Hepatocyte (in vitro differentiated cells): Measurements from ENCODE around the gene MSANTD3. TPM values are rescaled to one million over a fixed set of nuclear protein-coding genes. Genes with fewer than 3 reads are reported as not detected.

Experiments
- DNase-seq: peaks from one replicate; pipeline ENCODE4 v3.0.0-alpha.2; 2016; ENCODE audit warnings: low spot score
- H2AFZ ChIP-seq: fragments of 200-600 bp; sonication (generic); 2 replicates; pipeline ENCODE4 v1.6.0; 2016; ENCODE audit warnings: antibody characterized with exemption, mild to moderate bottlenecking
- H3K27ac ChIP-seq: fragments of 200-600 bp; sonication (generic); 2 replicates; pipeline ENCODE4 v1.5.1; 2016; ENCODE audit warnings: mild to moderate bottlenecking
- H3K27me3 ChIP-seq: fragments of 200-600 bp; sonication (generic); 2 replicates; pipeline ENCODE4 v1.6.1; 2016
- H3K36me3 ChIP-seq: fragments of 200-600 bp; sonication (generic); replicated peaks from 2 replicates; pipeline ENCODE4 v1.5.1; 2016; ENCODE audit warnings: low read depth; ENCODE audit not compliant: insufficient read depth
- H3K4me1 ChIP-seq: fragments of 200-600 bp; sonication (generic); 2 replicates; pipeline ENCODE4 v1.5.1; 2016; ENCODE audit warnings: mild to moderate bottlenecking, moderate library complexity; ENCODE audit not compliant: insufficient read depth
- H3K4me2 ChIP-seq: fragments of 200-600 bp; sonication (generic); 2 replicates; pipeline ENCODE4 v1.6.0; 2016
- H3K4me3 ChIP-seq: fragments of 200-600 bp; sonication (generic); 2 replicates; pipeline ENCODE4 v1.5.1; 2016; ENCODE audit warnings: mild to moderate bottlenecking
- H3K79me2 ChIP-seq: fragments of 200-600 bp; sonication (generic); 2 replicates; pipeline ENCODE4 v1.6.0; 2017; ENCODE audit warnings: mild to moderate bottlenecking
- H3K9me2 ChIP-seq: fragments of 200-600 bp; sonication (generic); replicated peaks from 2 replicates; pipeline ENCODE4 v1.6.0; 2017; ENCODE audit warnings: mild to moderate bottlenecking; ENCODE audit not compliant: insufficient read depth
- H3K9me3 ChIP-seq: fragments of 200-600 bp; sonication (generic); 2 replicates; pipeline ENCODE4 v1.5.1; 2016; ENCODE audit warnings: low read depth, mild to moderate bottlenecking
- H4K20me1 ChIP-seq: fragments of 200-600 bp; sonication (generic); 2 replicates; pipeline ENCODE4 v1.6.0; 2016; ENCODE audit warnings: mild to moderate bottlenecking; ENCODE audit not compliant: insufficient read depth, poor library complexity, severe bottlenecking
- EZH2 ChIP-seq: fragments of 200-600 bp; sonication (generic); IDR thresholded peaks from 2 replicates; pipeline ENCODE4 v1.6.1; 2016; ENCODE audit warnings: antibody characterized with exemption, mild to moderate bottlenecking, borderline replicate concordance
- EZH2phosphoT487 ChIP-seq: fragments of 200-600 bp; sonication (generic); IDR thresholded peaks from one replicate; pipeline ENCODE4 v1.6.1; 2018; ENCODE audit warnings: antibody characterized with exemption, mild to moderate bottlenecking, low read depth, moderate library complexity; ENCODE audit not compliant: unreplicated experiment, severe bottlenecking
- WGBS: methylation state at CpG from one replicate; pipeline ENCODE4 v1.1.6; 2016; ENCODE audit warnings: low lambda C conversion rate; ENCODE audit errors: missing lambda C conversion rate; 5-methylcytosine and 5-hydroxymethylcytosine counted together
- polyA plus RNA-seq: library from polyadenylated mRNA; unstranded; fragments of >200 nt; fragmentation: Nextera tagmentation; extraction: Ambion mirVana; gene quantifications from 2 replicates; pipeline ENCODE4 v1.2.1, GENCODE V29; 2016
- total RNA-seq: library from RNA; depleted of rRNA; stranded (reverse); fragments of >200 nt; gene quantifications from 2 replicates; pipeline ENCODE4 v1.2.3, GENCODE V29; 2014
- TF ChIP-seq, protein P1 (sequence below): fragments of 200-600 bp; sonication (generic); IDR thresholded peaks from 2 replicates; pipeline ENCODE4 v1.5.1; 2016; ENCODE audit warnings: antibody characterized with exemption, mild to moderate bottlenecking; ENCODE audit not compliant: poor library complexity

MSANTD3 gene
- total and polyA plus RNA-seq, 2 experiments from 2014 or later, result 33.4 to 42.2 TPM

GRCh38 chr9:100455470-100455869 lies 28.5 kb downstream of the MSANTD3 start:
- no peak for TF ChIP-seq EZH2
- Histone ChIP-seq H2AFZ (no peak overlapping the region), H3K36me3 (no peaks in the 10 kb centered on the region), H3K4me1 (no peaks in the 10 kb centered on the region), H3K79me2 (no peaks in the 10 kb centered on the region), H3K4me3 (no peak overlapping the region), H3K27me3 (no peaks in the 10 kb centered on the region), H3K27ac (no peak overlapping the region), H3K9me2 (no peaks in the 10 kb centered on the region), H3K9me3 (no peaks in the 10 kb centered on the region), H4K20me1 (no peaks in the 10 kb centered on the region), H3K4me2 (no peak overlapping the region)
- no peak for DNase-seq

DNA sequence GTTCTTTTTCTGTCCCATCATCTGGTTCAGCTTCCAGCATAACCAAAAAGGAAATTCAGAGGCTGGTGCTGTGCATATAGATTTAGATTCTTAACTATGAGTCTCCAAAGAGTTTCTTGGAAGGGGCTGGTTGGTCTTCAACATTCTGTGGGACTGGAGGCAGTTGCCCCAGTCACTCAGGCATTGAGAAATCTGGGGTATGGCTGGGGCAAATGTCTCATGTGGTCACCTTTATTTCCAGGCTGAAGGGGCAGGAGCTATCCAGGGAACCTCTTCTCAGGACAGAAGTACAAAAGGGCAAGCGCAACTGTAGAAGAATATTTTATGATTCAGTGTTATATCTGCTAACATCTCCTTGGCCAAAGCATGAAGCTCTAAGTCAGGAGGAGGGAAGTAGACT lies 30.6 kb downstream of the MSANTD3 start:
- TF ChIP-seq, protein P1, sequence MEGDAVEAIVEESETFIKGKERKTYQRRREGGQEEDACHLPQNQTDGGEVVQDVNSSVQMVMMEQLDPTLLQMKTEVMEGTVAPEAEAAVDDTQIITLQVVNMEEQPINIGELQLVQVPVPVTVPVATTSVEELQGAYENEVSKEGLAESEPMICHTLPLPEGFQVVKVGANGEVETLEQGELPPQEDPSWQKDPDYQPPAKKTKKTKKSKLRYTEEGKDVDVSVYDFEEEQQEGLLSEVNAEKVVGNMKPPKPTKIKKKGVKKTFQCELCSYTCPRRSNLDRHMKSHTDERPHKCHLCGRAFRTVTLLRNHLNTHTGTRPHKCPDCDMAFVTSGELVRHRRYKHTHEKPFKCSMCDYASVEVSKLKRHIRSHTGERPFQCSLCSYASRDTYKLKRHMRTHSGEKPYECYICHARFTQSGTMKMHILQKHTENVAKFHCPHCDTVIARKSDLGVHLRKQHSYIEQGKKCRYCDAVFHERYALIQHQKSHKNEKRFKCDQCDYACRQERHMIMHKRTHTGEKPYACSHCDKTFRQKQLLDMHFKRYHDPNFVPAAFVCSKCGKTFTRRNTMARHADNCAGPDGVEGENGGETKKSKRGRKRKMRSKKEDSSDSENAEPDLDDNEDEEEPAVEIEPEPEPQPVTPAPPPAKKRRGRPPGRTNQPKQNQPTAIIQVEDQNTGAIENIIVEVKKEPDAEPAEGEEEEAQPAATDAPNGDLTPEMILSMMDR, result no peak
- no peak for TF ChIP-seq EZH2phosphoT487
- no peak for TF ChIP-seq EZH2
- 95% methylated on average over 1 of the region's 1 CpG for WGBS
- Histone ChIP-seq H3K9me2 (no peaks in the 10 kb centered on the region), H3K27me3 (no peaks in the 10 kb centered on the region), H3K27ac (no peak overlapping the region), H3K36me3 (no peaks in the 10 kb centered on the region), H2AFZ (no peak overlapping the region), H3K9me3 (no peaks in the 10 kb centered on the region), H3K4me3 (no peak overlapping the region), H4K20me1 (no peaks in the 10 kb centered on the region), H3K79me2 (no peaks in the 10 kb centered on the region), H3K4me2 (no peak overlapping the region), H3K4me1 (no peaks in the 10 kb centered on the region)
- DNase-seq, result no peak

- Histone ChIP-seq H3K4me1 (no peaks in the 10 kb centered on the region), H2AFZ (no peak overlapping the region), H3K9me3 (no peaks in the 10 kb centered on the region), H3K27ac (no peak overlapping the region), H3K36me3 (no peaks in the 10 kb centered on the region), H3K79me2 (no peaks in the 10 kb centered on the region), H3K4me3 (no peak overlapping the region), H3K4me2 (no peak overlapping the region), H3K27me3 (no peaks in the 10 kb centered on the region), H4K20me1 (no peaks in the 10 kb centered on the region), H3K9me2 (no peaks in the 10 kb centered on the region)
- DNase-seq, result no peak
- TF ChIP-seq EZH2phosphoT487 (no peak), EZH2 (no peak)
- TF ChIP-seq, protein P1, result no peak
- WGBS, result 87% methylated on average over 2 of the region's 2 CpGs
Measured at GRCh38 chr9:100459963-100460362, 33.0 kb downstream of the MSANTD3 start.

DNA sequence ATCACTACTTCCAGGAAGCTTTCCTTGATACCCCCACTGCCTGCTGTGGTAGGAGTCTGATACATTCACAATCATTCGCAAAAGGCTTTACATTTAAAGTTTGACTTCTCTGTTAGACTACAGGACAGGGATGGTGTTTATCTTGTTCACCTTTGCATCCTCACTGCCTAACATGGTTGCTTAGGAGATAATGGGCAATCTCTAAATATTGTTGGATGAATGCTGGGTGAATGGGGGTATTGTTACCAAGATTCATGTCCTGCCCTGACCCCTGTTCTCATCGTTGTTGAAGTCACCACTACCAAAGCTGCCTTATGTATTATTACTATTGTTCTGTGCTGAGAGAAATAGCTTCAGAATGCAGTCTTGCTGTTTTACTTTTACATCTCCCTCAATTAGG lies 38.3 kb downstream of the MSANTD3 start:
- no peaks in the 10 kb centered on the region for H3K9me3 ChIP-seq
- H3K4me2 ChIP-seq, result no peak overlapping the region
- H3K36me3 ChIP-seq, result no peaks in the 10 kb centered on the region
- no peak for DNase-seq
- no peak overlapping the region for H3K4me3 ChIP-seq
- no peaks in the 10 kb centered on the region for H3K9me2 ChIP-seq
- H3K4me1 ChIP-seq, result peaks cover 4% of the 10 kb centered on the region
- H3K27me3 ChIP-seq, result no peaks in the 10 kb centered on the region
- 76% methylated on average over 2 of the region's 2 CpGs for WGBS
- H3K27ac ChIP-seq, result no peak overlapping the region
- no peaks in the 10 kb centered on the region for H4K20me1 ChIP-seq
- no peak overlapping the region for H2AFZ ChIP-seq
- no peaks in the 10 kb centered on the region for H3K79me2 ChIP-seq
- TF ChIP-seq EZH2, result no peak
- no peak for TF ChIP-seq EZH2phosphoT487
- TF ChIP-seq, protein P1, result no peak
